ENCODE results near the gene TRPV3. TPM values are rescaled to one million over a fixed set of nuclear protein-coding genes. Genes with fewer than 3 reads are reported as not detected.

TRPV3 gene
- total and polyA plus RNA-seq, 2 of the 13 experiments (the other 11 are each of a cell fraction or from before 2014, with no cell fraction given), result 0.90 to 1.0 TPM

DNA sequence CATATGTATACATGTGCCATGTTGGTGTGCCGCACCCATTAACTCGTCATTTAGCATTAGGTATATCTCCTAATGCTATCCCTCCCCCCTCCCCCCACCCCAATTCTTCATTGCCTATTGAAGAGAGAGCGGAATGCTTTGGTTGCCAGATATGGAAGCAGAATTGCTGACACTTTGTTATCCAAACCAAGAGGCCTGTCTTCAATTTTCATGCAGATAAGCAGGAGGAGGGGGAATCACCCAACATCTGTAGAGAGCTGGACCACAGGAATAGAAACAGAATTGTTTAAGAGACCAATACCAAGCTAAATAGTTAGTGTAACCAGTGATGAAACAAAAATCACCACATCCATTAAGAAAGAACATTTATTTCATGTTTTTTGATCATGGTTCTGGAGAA, 74.8 kb downstream of the TRPV3 start (continued):
- TF ChIP-seq ZNF7 (CRISPR knock-in tag; IDR thresholded peaks at IDR 0.05) (no peak), KMT2A (CRISPR knock-in tag; IDR thresholded peaks at IDR 0.05) (no peak), TCF7 (IDR thresholded peaks at IDR 0.05; ENCODE audit: low read depth) (no peak), STAT6 (CRISPR knock-in tag; IDR thresholded peaks at IDR 0.05; ENCODE audit: borderline replicate concordance) (no peak), ZIK1 (CRISPR knock-in tag; IDR thresholded peaks at IDR 0.05; ENCODE audit: borderline replicate concordance, low read depth) (no peak), RFX5 (IDR thresholded peaks at IDR 0.05; ENCODE audit: low read depth, low read length) (no peak), ZNF256 (CRISPR knock-in tag; conservative IDR thresholded peaks at IDR 0.05) (no peak), TAF1 (CRISPR knock-in tag; IDR thresholded peaks at IDR 0.05) (no peak), ZNF10 (CRISPR knock-in tag; IDR thresholded peaks at IDR 0.05; ENCODE audit: borderline replicate concordance, low read depth) (no peak), SIX1 (CRISPR knock-in tag; IDR thresholded peaks at IDR 0.05; ENCODE audit: borderline replicate concordance) (no peak), HNF4A (CRISPR knock-in tag; IDR thresholded peaks at IDR 0.05) (no peak), KAT7 (CRISPR knock-in tag; IDR thresholded peaks at IDR 0.05; ENCODE audit: borderline replicate concordance) (no peak)

- 40% methylated on average over 3 of the region's 3 CpGs for WGBS (ENCODE audit: low lambda C conversion rate)
- intact Hi-C loops (cut with micrococcal nuclease; ENCODE audit: unreplicated experiment), result no loop called here
- H3K4me1 ChIP-seq (ENCODE audit: insufficient read depth, low read length), result peaks cover 15% of the 10 kb centered on the region
- H3K27me3 ChIP-seq (ENCODE audit: control insufficient read depth in 1 of 2, insufficient read depth in 2 of 2, low read length in 2 of 2), result peaks cover 0 to 3% of the 10 kb centered on the region in 2 experiments; a peak in 1 of 5 replicates
- H3K4me2 ChIP-seq (ENCODE audit: low read depth, low read length), result no peak overlapping the region
- no peak for DNase-seq (ENCODE audit: low spot score)
- H3K27ac ChIP-seq (ENCODE audit: extremely low read length, insufficient read depth, low read length), result no peak overlapping the region
- no peaks in the 10 kb centered on the region for H3K79me2 ChIP-seq (ENCODE audit: insufficient read depth, low read length)
- no peak for FAIRE-seq
- ChIA-PET POLR2A (no interaction called here), CTCF (ENCODE audit: low intra/inter-chr PET ratio, low total read pairs) (no interaction called here)
- no peaks in the 10 kb centered on the region for H4K20me1 ChIP-seq (ENCODE audit: insufficient read depth, low read length)
- no peak for ATAC-seq
- H3K36me3 ChIP-seq (replicated peaks in 1 of 2; ENCODE audit: control insufficient read depth in 1 of 2, insufficient read depth in 2 of 2, low read length in 2 of 2), result no peaks in the 10 kb centered on the region
- no peak overlapping the region for H2AFZ ChIP-seq (ENCODE audit: low read length)
- no TSS peak for BruUV-seq (replicated peaks)
- TF ChIP-seq, protein P1, sequence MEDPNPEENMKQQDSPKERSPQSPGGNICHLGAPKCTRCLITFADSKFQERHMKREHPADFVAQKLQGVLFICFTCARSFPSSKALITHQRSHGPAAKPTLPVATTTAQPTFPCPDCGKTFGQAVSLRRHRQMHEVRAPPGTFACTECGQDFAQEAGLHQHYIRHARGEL (CRISPR knock-in tag; IDR thresholded peaks at IDR 0.05), result no peak
- no peak for TF ChIP-seq SRY (CRISPR knock-in tag; IDR thresholded peaks at IDR 0.05)
- no peak for TF ChIP-seq TSC22D2 (CRISPR knock-in tag; IDR thresholded peaks at IDR 0.05; ENCODE audit: borderline replicate concordance)
- TF ChIP-seq ZFP36L2 (CRISPR knock-in tag; IDR thresholded peaks at IDR 0.05), result no peak
- TF ChIP-seq, protein P2, sequence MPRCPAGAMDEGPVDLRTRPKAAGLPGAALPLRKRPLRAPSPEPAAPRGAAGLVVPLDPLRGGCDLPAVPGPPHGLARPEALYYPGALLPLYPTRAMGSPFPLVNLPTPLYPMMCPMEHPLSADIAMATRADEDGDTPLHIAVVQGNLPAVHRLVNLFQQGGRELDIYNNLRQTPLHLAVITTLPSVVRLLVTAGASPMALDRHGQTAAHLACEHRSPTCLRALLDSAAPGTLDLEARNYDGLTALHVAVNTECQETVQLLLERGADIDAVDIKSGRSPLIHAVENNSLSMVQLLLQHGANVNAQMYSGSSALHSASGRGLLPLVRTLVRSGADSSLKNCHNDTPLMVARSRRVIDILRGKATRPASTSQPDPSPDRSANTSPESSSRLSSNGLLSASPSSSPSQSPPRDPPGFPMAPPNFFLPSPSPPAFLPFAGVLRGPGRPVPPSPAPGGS (CRISPR knock-in tag; IDR thresholded peaks at IDR 0.05), result no peak
- in situ Hi-C loops (cut with HindIII; ENCODE audit: extremely low pct_ligation_motif_present, low pct_unique_long_range_greater_than_20kb), result no loop called here
- H3K4me3 ChIP-seq (replicated peaks in 1 of 3; ENCODE audit: insufficient read depth in 1 of 3, low read depth in 2 of 3, low read length in 3 of 3), result no peak overlapping the region
- H3K9ac ChIP-seq (ENCODE audit: insufficient read depth, low read depth, low read length), result no peak overlapping the region
- no peaks in the 10 kb centered on the region for H3K9me3 ChIP-seq (ENCODE audit: low read length)
These were observed 77.6 kb downstream of the TRPV3 start for GRCh38 chr17:3479988-3480387.
